A549 (cell line): ENCODE data around the gene MYLK4.
A peak's percentile ranks its signal among the peaks of the same experiment; 100 is the strongest.

Source experiments
- CTCF ChIP-seq: fragments of >200 bp; sonication (Bioruptor Twin); formaldehyde crosslinking; IDR thresholded peaks from 3 replicates; pipeline ENCODE4 v1.5.1; 2016
- ELK1 ChIP-seq: fragments of 150-350 bp; IDR thresholded peaks from 2 replicates; pipeline ENCODE4 v1.6.1; 2014; ENCODE audit warnings: low read depth, mild to moderate bottlenecking, low read length
- EP300 ChIP-seq, 2 experiments: fragments of >200 bp; sonication (Bioruptor Twin); formaldehyde crosslinking; IDR thresholded peaks; 2 replicates in 1 of 2; 3 replicates in 1 of 2; pipeline ENCODE4 v1.6.1; 2016 to 2017
- FOSL2 ChIP-seq, 2 experiments: fragments of 450-650 bp in 1 of 2; fragments of >200 bp in 1 of 2; sonication (Bioruptor Twin) in 1 of 2; formaldehyde crosslinking; IDR thresholded peaks; 2 replicates each; pipeline versions ENCODE4 v1.5.0 to v1.6.1; 2016 to 2020; ENCODE audit warnings: mild to moderate bottlenecking in 1 of 2, moderate library complexity in 1 of 2
- FOXS1 ChIP-seq: fragments of 250-450 bp; sonication (Bioruptor Pico); IDR thresholded peaks from 2 replicates; pipeline ENCODE4 v1.5.0; 2020; ENCODE audit warnings: mild to moderate bottlenecking, moderate library complexity
- HMGXB4 ChIP-seq: fragments of 250-450 bp; sonication (Bioruptor Pico); IDR thresholded peaks from 2 replicates; pipeline ENCODE4 v1.5.0; 2021; ENCODE audit warnings: mild to moderate bottlenecking, moderate library complexity, borderline replicate concordance
- JUNB ChIP-seq: fragments of >200 bp; sonication (Bioruptor Twin); formaldehyde crosslinking; IDR thresholded peaks from 2 replicates; pipeline ENCODE4 v1.6.1; 2016
- POLR2A ChIP-seq: IDR thresholded peaks from 2 replicates; pipeline ENCODE4 v1.6.1; 2012; ENCODE audit warnings: mild to moderate bottlenecking, low read length

GRCh38 chr6:2695454-2696095 lies 55.1 kb downstream of the MYLK4 start:
- TF ChIP-seq CTCF (peak; percentile 63), POLR2A (no peak), HMGXB4 (no peak), EP300 (IDR thresholded peaks at IDR 0.05) (no peak), ELK1 (no peak), FOXS1 (CRISPR knock-in tag) (no peak), FOSL2 (IDR thresholded peaks at IDR 0.05) (no peak), FOSL2 (CRISPR knock-in tag; IDR thresholded peaks at IDR 0.05) (no peak), JUNB (no peak)
